Fibroblast of lung (primary cell): ENCODE results near the gene UNCX. TPM values are rescaled to one million over a fixed set of nuclear protein-coding genes. Genes with fewer than 3 reads are reported as not detected.

Experiments
- DNase-seq, 2 donors: peaks; one replicate each; pipeline versions ENCODE4 v3.0.0 to v3.0.0-alpha.2; 2010; ENCODE audit warnings: low read depth in 2 of 2
- H2AFZ ChIP-seq: 2 replicates; pipeline ENCODE4 v1.5.1; 2012; ENCODE audit warnings: low read length, control low read depth, inconsistent platforms
- H3K27ac ChIP-seq: 2 replicates; pipeline ENCODE4 v1.5.1; 2011; ENCODE audit warnings: low read length, control low read depth; ENCODE audit not compliant: insufficient read depth
- H3K27me3 ChIP-seq: 2 replicates; pipeline ENCODE4 v1.5.1; 2011; ENCODE audit warnings: mild to moderate bottlenecking, low read length; ENCODE audit not compliant: control insufficient read depth, insufficient read depth
- H3K36me3 ChIP-seq: 2 replicates; pipeline ENCODE4 v1.5.1; 2011; ENCODE audit warnings: low read length; ENCODE audit not compliant: control insufficient read depth, insufficient read depth
- H3K4me1 ChIP-seq: 2 replicates; pipeline ENCODE4 v1.5.1; 2011; ENCODE audit warnings: low read length; ENCODE audit not compliant: control insufficient read depth, insufficient read depth; ENCODE audit errors: extremely low read depth
- H3K4me2 ChIP-seq: 2 replicates; pipeline ENCODE4 v1.5.1; 2011; ENCODE audit warnings: low read length, control low read depth; ENCODE audit not compliant: insufficient read depth; ENCODE audit errors: extremely low read depth
- H3K4me3 ChIP-seq, 4 experiments: fragments of 200-600 bp in 1 of 4; sonication (generic) in 1 of 4; replicated peaks in 1 of 4; 2 replicates each; pipeline ENCODE4 v1.5.1; 2011 to 2016; ENCODE audit warnings: low read length in 4 of 4, low read depth in 3 of 4, mild to moderate bottlenecking in 3 of 4, control low read depth in 2 of 4, inconsistent platforms in 1 of 4, mixed read lengths in 1 of 4; ENCODE audit not compliant: insufficient read depth in 1 of 4; ENCODE audit errors: control extremely low read depth in 1 of 4
- H3K79me2 ChIP-seq: 2 replicates; pipeline ENCODE4 v1.5.1; 2012; ENCODE audit warnings: mild to moderate bottlenecking, low read length, inconsistent platforms; ENCODE audit not compliant: control insufficient read depth, insufficient read depth
- H3K9ac ChIP-seq: 2 replicates; pipeline ENCODE4 v1.5.1; 2011; ENCODE audit warnings: mild to moderate bottlenecking, low read length, control low read depth; ENCODE audit not compliant: insufficient read depth
- H3K9me3 ChIP-seq: 2 replicates; pipeline ENCODE4 v1.5.1; 2012; ENCODE audit warnings: low read depth, low read length; ENCODE audit not compliant: control insufficient read depth, insufficient read depth
- H4K20me1 ChIP-seq: 2 replicates; pipeline ENCODE4 v1.5.1; 2011; ENCODE audit warnings: low read length; ENCODE audit not compliant: control insufficient read depth, insufficient read depth; ENCODE audit errors: extremely low read depth
- CTCF ChIP-seq, 2 donors: IDR thresholded peaks in 1 of 2; conservative IDR thresholded peaks in 1 of 2; 1 replicate in 1 of 2; 2 replicates in 1 of 2; pipeline ENCODE4 v1.5.1; 2011 to 2012; ENCODE audit warnings: low read length in 2 of 2, control low read depth in 1 of 2, inconsistent platforms in 1 of 2, low read depth in 1 of 2, mild to moderate bottlenecking in 1 of 2
- EZH2 ChIP-seq: IDR thresholded peaks from 2 replicates; pipeline ENCODE4 v1.5.1; 2012; ENCODE audit warnings: low read length, control low read depth, mild to moderate bottlenecking; ENCODE audit errors: missing control alignments
- polyA plus RNA-seq, 2 donors: library from polyadenylated mRNA; depleted of rRNA in 1 of 2; stranded (reverse) in 1 of 2; unstranded in 1 of 2; fragments of >200 nt; gene quantifications; 2 replicates each; pipeline ENCODE4 v1.2.1, GENCODE V29; 2011 to 2012; ENCODE audit warnings: missing spikeins in 1 of 2
- total RNA-seq: library from RNA; depleted of rRNA; stranded (reverse); fragments of >200 nt; gene quantifications from 2 replicates; pipeline ENCODE4 v1.2.1, GENCODE V29; 2014

The UNCX gene
- total and polyA plus RNA-seq, 2 donors (not counting 1 experiment from before 2014, with no cell fraction given): not detected

DNA sequence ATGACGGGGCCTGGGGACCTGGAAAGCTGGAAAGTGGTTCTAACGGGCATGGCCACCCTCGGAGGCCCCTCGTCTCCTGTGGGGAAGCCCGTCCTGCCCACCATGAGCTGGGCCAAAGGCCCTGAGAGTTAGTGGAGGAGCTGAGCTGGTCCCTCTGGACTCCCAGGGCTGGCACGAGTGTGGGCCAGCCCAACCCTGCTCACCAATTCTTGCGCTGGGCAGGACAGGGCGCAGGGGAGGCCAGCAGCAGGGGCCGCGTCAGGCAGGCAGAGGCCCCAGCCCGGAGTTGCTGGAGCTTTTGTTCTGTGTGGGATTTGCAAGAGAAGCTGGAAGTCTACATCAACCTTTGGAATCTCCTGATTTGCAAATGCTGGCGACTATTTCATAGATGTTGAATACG, 29.8 kb downstream of the UNCX start:
- Histone ChIP-seq H4K20me1 (no peaks in the 10 kb centered on the region), H3K27ac (no peak overlapping the region), H3K9me3 (no peaks in the 10 kb centered on the region), H3K9ac (no peak overlapping the region), H3K4me3 (no peak overlapping the region), H3K27me3 (peaks cover 12% of the 10 kb centered on the region), H3K79me2 (no peaks in the 10 kb centered on the region), H3K36me3 (no peaks in the 10 kb centered on the region), H3K4me1 (no peaks in the 10 kb centered on the region), H3K4me2 (no peak overlapping the region), H2AFZ (no peak overlapping the region)
- no peak for DNase-seq
- no peak for TF ChIP-seq CTCF (conservative IDR thresholded peaks at IDR 0.05 in 1 of 2, IDR thresholded peaks at IDR 0.05 in 1 of 2; ENCODE audit: low read depth in 1 of 2, low read length in 2 of 2)
- TF ChIP-seq EZH2: no peak

- H3K27me3 ChIP-seq: peaks cover 12% of the 10 kb centered on the region
These were observed 30.8 kb downstream of the UNCX start for GRCh38 chr7:1263391-1263951.

More at GRCh38 chr7:1263391-1263951, 30.8 kb downstream of the UNCX start:
- no peak for DNase-seq
- Histone ChIP-seq H3K36me3 (no peaks in the 10 kb centered on the region), H3K4me1 (no peaks in the 10 kb centered on the region), H3K9me3 (no peaks in the 10 kb centered on the region), H2AFZ (no peak overlapping the region), H3K4me2 (no peak overlapping the region), H3K27ac (no peak overlapping the region), H3K9ac (no peak overlapping the region), H3K79me2 (no peaks in the 10 kb centered on the region), H3K4me3 (no peak overlapping the region), H4K20me1 (no peaks in the 10 kb centered on the region)
- TF ChIP-seq EZH2 (no peak), CTCF (conservative IDR thresholded peaks at IDR 0.05 in 1 of 2, IDR thresholded peaks at IDR 0.05 in 1 of 2; ENCODE audit: low read depth in 1 of 2, low read length in 2 of 2) (no peak)
